Activated CD4-positive, CD25-positive, alpha-beta regulatory T cell treated with anti-CD3 and anti-CD28 coated beads, Interleukin-2, amount 50 U/mL, for 72 hours (primary cell): ENCODE results near the gene RFXAP.

Experiments used
- DNase-seq: peaks from one replicate; pipeline ENCODE4 v3.0.0; 2021

RFXAP gene

DNA sequence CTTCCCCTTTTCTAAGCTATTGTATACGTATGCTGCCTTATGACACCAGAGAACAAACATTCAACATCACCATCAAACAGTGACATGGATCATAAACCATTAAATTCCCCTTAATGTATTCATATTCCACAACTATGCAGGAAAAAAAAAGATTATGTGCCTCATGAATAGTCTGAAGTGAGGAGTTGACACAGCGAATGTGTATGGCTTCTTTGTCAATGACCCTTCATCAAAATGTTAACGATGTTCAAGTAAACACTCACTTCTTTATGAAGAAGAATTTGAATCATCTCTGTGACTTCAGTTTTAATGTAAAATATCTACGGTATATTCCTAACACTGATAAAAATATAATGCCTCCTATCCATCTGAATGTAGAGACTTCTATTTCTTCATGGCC, 56.4 kb downstream of the RFXAP start:
- no peak for DNase-seq

DNA sequence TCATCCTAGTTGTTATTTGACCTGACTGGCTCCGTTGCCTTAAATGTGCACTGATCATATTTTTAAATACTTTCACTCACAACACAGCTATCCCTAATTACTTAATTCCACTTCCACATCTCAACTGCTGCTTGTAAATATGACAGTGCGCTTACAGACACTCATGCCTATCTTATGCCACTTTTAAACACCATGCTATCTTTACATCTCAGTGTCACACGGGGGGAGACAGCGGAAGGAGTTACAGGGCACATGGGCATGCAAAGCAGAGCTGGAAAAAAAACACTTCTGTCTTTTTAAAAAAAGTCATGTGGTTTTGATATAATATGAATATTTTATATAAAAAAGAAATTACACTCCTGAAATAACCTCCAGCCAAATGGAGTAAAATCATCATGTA, 56.9 kb downstream of the RFXAP start:
- DNase-seq = no peak
